K562 (cell line): ENCODE results near the gene RAB13. TPM values are rescaled to one million over a fixed set of nuclear protein-coding genes. Genes with fewer than 3 reads are reported as not detected.

Source experiments
- CBX1 ChIP-seq: sonication (generic); IDR thresholded peaks from 2 replicates; pipeline ENCODE4 v1.6.1; 2016; ENCODE audit warnings: antibody characterized with exemption, low read depth, mild to moderate bottlenecking
- CCNT2 ChIP-seq: IDR thresholded peaks from 2 replicates; pipeline ENCODE4 v1.6.1; 2011; ENCODE audit warnings: borderline replicate concordance, low read depth, mild to moderate bottlenecking, moderate library complexity, mixed read lengths, low read length; ENCODE audit not compliant: insufficient read length; ENCODE audit errors: extremely low read depth
- CEBPB ChIP-seq: fragments of 450-650 bp; IDR thresholded peaks from 2 replicates; pipeline ENCODE4 v1.6.1; 2016; ENCODE audit warnings: missing genetic modification characterization, missing compliant biosample characterization
- E2F8 ChIP-seq: fragments of 450-650 bp; IDR thresholded peaks from 2 replicates; pipeline ENCODE4 v1.7.1; 2018; ENCODE audit warnings: mild to moderate bottlenecking, low read depth; ENCODE audit not compliant: partially characterized antibody
- ESRRA ChIP-seq: fragments of 450-650 bp; IDR thresholded peaks from 2 replicates; pipeline ENCODE4 v1.6.1; 2014; ENCODE audit warnings: low read depth, mild to moderate bottlenecking, moderate library complexity, borderline replicate concordance
- LARP7 ChIP-seq: fragments of 450-650 bp; IDR thresholded peaks from 2 replicates; pipeline ENCODE4 v1.6.1; 2016
- RAD21 ChIP-seq, 2 experiments: fragments of 250-450 bp in 1 of 2; fragments of 450-650 bp in 1 of 2; sonication (Bioruptor Pico) in 1 of 2; formaldehyde crosslinking in 1 of 2; IDR thresholded peaks in 1 of 2; conservative IDR thresholded peaks in 1 of 2; 2 replicates each; pipeline versions ENCODE4 v1.4.0 to v1.8.0; 2020 to 2022; ENCODE audit warnings: mild to moderate bottlenecking in 2 of 2, moderate library complexity in 1 of 2
- RFX5 ChIP-seq: IDR thresholded peaks from 2 replicates; pipeline ENCODE4 v1.6.1; 2011; ENCODE audit warnings: low read depth, mild to moderate bottlenecking, improper control_type of control experiment, low read length
- SIX5 ChIP-seq, 2 experiments: IDR thresholded peaks; 2 replicates each; pipeline ENCODE4 v1.6.1; 2011; ENCODE audit warnings: low read length in 2 of 2, borderline replicate concordance in 1 of 2, low read depth in 1 of 2, mild to moderate bottlenecking in 1 of 2, moderate library complexity in 1 of 2; ENCODE audit not compliant: insufficient read depth in 1 of 2
- SOX6 ChIP-seq: fragments of 450-650 bp; IDR thresholded peaks from 2 replicates; pipeline ENCODE4 v1.6.1; 2014; ENCODE audit warnings: mild to moderate bottlenecking
- TOE1 ChIP-seq, 2 experiments: fragments of 450-650 bp in 1 of 2; sonication (generic) in 1 of 2; formaldehyde crosslinking in 1 of 2; IDR thresholded peaks; 2 replicates each; pipeline versions ENCODE4 v1.7.1 to v1.8.0; 2016 to 2022; ENCODE audit warnings: borderline replicate concordance in 2 of 2, mild to moderate bottlenecking in 2 of 2, antibody characterized with exemption in 1 of 2, inconsistent platforms in 1 of 2, low read depth in 1 of 2, missing genetic modification reagents in 1 of 2, moderate library complexity in 1 of 2
- ZNF239 ChIP-seq: fragments of 250-450 bp; sonication (Bioruptor Pico); IDR thresholded peaks from 2 replicates; pipeline ENCODE4 v1.4.0; 2020; ENCODE audit warnings: mild to moderate bottlenecking
- ZNF280A ChIP-seq: fragments of 450-650 bp; IDR thresholded peaks from 2 replicates; pipeline ENCODE4 v1.6.1; 2018; ENCODE audit warnings: mild to moderate bottlenecking, low read depth; ENCODE audit not compliant: partially characterized antibody
- polyA plus RNA-seq, 8 experiments: library from polyadenylated mRNA; depleted of rRNA in 4 of 8; stranded (reverse) in 5 of 8; unstranded in 3 of 8; fragments of >200 nt; fragmentation: Nextera tagmentation in 2 of 8; fragmentation: Illumina TruSeq in 1 of 8; extraction: Ambion mirVana in 2 of 8; extraction: Trizol in 1 of 8; gene quantifications; 2 replicates each; pipeline versions ENCODE4 v1.2.1 to v1.2.3, GENCODE V29; 2011 to 2014; ENCODE audit warnings: inconsistent platforms in 1 of 8, missing spikeins in 1 of 8
- total RNA-seq, 7 experiments: library from RNA; depleted of rRNA in 6 of 7; stranded (reverse); fragments of >200 nt in 6 of 7; fragmentation: Illumina TruSeq in 2 of 7; extraction: Trizol in 2 of 7; gene quantifications; 2 replicates each; pipeline versions ENCODE4 v1.2.1 to v1.2.3, GENCODE V29; 2011 to 2021; ENCODE audit warnings: low replicate concordance in 1 of 7
- TF ChIP-seq, protein P1 (sequence below), 2 experiments: fragments of 450-650 bp in 1 of 2; IDR thresholded peaks; 2 replicates each; pipeline ENCODE4 v1.6.1; 2011 to 2017; ENCODE audit warnings: low read depth in 2 of 2, antibody characterized with exemption in 1 of 2, borderline replicate concordance in 1 of 2, low read length in 1 of 2, mild to moderate bottlenecking in 1 of 2, mixed read lengths in 1 of 2; ENCODE audit not compliant: control insufficient read depth in 1 of 2

RAB13 gene
- total and polyA plus RNA-seq, 9 of the 15 experiments (the other 6 are each of a cell fraction or from before 2014, with no cell fraction given): 22.3 to 100 (median 39.8) TPM

DNA sequence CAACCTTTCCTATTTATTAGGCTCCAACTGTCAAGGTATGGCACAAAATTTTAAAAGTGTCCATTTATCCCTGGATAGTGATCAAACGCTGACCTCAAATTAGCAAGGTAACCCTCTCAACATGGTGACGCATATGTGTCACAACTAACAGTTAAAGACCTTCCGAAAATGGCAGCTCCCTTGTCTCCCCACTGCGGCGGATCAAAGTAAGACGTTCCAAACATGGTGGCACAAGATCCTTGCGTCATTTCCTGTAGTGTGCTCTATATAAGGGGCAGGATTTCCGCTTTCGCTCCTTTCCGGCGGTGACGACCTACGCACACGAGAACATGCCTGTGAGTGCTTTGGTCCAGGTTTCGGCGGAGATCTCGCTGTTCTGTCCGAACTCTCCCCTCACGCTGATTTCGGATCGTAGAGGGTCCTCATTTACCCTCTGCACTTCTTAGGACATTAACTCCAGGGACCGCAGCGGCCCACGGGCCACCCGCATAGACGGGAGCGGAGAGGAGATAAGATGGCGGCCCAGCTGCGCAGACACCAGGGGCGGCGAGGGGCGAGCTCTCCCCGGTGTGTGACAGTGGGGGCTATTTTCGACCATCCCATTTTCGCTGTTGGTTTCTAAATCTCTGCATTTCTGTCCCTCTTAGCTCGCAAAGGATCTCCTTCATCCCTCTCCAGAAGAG is 4.5 kb upstream of the RAB13 start, which contains the start of gene RPS27 (continued):
- TF ChIP-seq E2F8 (peak; percentile 78), ZNF239 (no peak; the same call in 1 of the 2 replicates), ZNF280A (no peak), ESRRA (peak; percentile 50; the same call in 1 of the 2 replicates), CEBPB (tag) (peak; percentile 93), RAD21 (CRISPR knock-in tag; conservative IDR thresholded peaks at IDR 0.05 in 1 of 2, IDR thresholded peaks at IDR 0.05 in 1 of 2) (peak; percentile 25 to 26; a peak in 1 of 4 replicates), TOE1 (IDR thresholded peaks at IDR 0.05; ENCODE audit: borderline replicate concordance) (peak; percentile 61; the same call in 1 of the 2 replicates), TOE1 (CRISPR knock-in tag; IDR thresholded peaks at IDR 0.05; ENCODE audit: borderline replicate concordance, low read depth) (peak; percentile 93; the same call in 1 of the 2 replicates), CBX1 (peak; percentile 60; the same call in 1 of the 2 replicates), RFX5 (no peak), SOX6 (peak; percentile 59), SIX5 (IDR thresholded peaks at IDR 0.05; ENCODE audit: borderline replicate concordance in 1 of 2, insufficient read depth in 1 of 2, low read depth in 1 of 2, low read length in 2 of 2) (peak; percentile 74 to 79), LARP7 (peak; percentile 83; the same call in 1 of the 2 replicates), CCNT2 (peak; percentile 19)
- TF ChIP-seq, protein P1, sequence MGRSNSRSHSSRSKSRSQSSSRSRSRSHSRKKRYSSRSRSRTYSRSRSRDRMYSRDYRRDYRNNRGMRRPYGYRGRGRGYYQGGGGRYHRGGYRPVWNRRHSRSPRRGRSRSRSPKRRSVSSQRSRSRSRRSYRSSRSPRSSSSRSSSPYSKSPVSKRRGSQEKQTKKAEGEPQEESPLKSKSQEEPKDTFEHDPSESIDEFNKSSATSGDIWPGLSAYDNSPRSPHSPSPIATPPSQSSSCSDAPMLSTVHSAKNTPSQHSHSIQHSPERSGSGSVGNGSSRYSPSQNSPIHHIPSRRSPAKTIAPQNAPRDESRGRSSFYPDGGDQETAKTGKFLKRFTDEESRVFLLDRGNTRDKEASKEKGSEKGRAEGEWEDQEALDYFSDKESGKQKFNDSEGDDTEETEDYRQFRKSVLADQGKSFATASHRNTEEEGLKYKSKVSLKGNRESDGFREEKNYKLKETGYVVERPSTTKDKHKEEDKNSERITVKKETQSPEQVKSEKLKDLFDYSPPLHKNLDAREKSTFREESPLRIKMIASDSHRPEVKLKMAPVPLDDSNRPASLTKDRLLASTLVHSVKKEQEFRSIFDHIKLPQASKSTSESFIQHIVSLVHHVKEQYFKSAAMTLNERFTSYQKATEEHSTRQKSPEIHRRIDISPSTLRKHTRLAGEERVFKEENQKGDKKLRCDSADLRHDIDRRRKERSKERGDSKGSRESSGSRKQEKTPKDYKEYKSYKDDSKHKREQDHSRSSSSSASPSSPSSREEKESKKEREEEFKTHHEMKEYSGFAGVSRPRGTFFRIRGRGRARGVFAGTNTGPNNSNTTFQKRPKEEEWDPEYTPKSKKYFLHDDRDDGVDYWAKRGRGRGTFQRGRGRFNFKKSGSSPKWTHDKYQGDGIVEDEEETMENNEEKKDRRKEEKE (IDR thresholded peaks at IDR 0.05; ENCODE audit: borderline replicate concordance in 1 of 2, control insufficient read depth in 1 of 2, low read depth in 2 of 2, low read length in 1 of 2): 0 out of 4 replicates have a peak, but pooled peaks of 1 of the 2 experiments have one; percentile 22
